ENCODE data around the gene HTT.

The HTT gene

DNA sequence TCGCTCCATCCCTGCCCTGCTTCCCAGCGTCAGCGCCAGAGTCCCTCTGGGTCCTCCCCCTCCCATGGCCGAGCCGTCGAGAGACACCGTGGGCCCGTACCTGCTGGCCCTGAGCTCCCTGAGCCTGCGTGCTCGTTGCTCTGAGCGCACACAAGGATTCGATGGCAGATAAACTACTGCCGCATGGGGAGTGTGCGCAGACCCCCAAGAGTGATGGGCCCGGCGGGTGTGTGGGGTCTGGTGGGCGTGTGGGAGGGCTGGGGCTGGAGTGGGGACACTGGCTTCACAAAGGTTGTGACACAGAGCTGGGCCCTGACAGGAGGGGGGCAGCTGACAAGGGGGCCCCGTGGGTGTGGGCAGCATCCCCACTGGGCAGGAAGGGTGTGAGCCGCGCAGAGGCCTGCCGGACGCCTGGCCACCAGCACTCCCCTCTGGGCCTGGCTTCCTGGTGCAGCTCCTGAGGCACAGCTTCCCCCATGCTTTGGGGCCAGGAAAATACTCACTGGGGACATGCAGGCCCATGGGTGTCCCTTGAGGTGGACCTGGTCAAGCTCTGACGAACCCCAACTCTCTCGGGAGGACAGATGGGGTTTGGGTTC, 213.6 kb downstream of the HTT start:
- no peak overlapping the region for H3K4me3 ChIP-seq (ENCODE audit: low read depth, low read length)
- DNase-seq, result no peak
- H3K27me3 ChIP-seq, result no peaks in the 10 kb centered on the region
- H3K9me3 ChIP-seq, result no peaks in the 10 kb centered on the region
- H3K4me1 ChIP-seq, result no peaks in the 10 kb centered on the region
- TF ChIP-seq, protein P1, sequence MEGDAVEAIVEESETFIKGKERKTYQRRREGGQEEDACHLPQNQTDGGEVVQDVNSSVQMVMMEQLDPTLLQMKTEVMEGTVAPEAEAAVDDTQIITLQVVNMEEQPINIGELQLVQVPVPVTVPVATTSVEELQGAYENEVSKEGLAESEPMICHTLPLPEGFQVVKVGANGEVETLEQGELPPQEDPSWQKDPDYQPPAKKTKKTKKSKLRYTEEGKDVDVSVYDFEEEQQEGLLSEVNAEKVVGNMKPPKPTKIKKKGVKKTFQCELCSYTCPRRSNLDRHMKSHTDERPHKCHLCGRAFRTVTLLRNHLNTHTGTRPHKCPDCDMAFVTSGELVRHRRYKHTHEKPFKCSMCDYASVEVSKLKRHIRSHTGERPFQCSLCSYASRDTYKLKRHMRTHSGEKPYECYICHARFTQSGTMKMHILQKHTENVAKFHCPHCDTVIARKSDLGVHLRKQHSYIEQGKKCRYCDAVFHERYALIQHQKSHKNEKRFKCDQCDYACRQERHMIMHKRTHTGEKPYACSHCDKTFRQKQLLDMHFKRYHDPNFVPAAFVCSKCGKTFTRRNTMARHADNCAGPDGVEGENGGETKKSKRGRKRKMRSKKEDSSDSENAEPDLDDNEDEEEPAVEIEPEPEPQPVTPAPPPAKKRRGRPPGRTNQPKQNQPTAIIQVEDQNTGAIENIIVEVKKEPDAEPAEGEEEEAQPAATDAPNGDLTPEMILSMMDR (IDR thresholded peaks at IDR 0.05; ENCODE audit: low read depth, low read length), result no peak
- H3K36me3 ChIP-seq, result no peaks in the 10 kb centered on the region

DNA sequence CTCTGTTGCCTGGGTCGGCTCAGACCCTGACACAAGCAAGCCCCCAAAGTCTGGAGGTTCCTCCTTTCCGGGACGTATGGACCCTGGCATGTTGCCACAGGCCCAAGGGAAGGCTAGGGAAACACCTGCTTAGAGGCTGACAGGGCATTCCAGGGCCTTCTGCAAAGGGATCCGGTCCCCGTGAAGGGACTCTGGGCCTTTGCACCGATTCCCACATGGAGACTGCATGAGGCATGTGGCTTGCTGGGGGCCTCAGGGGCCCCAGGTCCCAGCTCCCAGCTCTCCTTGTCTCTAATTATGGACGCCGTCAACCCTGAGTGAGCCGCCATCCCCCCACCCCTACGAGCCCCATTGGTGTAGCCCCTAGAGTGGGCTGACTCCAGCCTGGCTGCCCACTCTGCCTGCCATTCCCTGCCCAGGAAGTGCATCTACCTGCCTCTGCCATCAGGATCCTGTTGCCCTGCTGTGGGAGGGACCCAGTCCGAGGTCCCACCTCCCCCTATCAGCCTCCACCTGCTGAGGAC, 214.2 kb downstream of the HTT start:
- H3K4me3 ChIP-seq (ENCODE audit: low read depth, low read length), result no peak overlapping the region
- H3K36me3 ChIP-seq, result no peaks in the 10 kb centered on the region
- no peaks in the 10 kb centered on the region for H3K9me3 ChIP-seq
- no peaks in the 10 kb centered on the region for H3K4me1 ChIP-seq
- H3K27me3 ChIP-seq, result no peaks in the 10 kb centered on the region
- no peak for DNase-seq
- TF ChIP-seq, protein P1 (IDR thresholded peaks at IDR 0.05; ENCODE audit: low read depth, low read length), result no peak

DNA sequence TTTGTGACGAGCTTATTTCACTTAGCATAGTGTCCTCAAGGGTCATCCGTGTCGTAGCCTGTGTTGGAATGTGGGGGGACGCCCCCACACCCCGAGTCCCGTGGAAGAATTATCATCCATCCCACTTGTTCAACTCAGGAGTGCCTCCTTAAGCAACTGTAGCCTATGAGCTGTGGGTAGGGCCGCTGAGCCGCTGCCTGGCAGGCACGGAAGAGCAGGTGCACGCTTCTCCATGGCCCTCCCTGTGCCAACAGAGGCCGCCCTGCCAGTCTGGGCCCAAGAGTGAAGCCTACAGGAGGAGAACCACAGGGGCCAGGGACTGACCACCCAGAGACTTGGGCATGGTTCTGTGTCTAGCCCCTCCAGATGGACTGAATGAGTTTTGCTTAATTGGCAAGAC, 216.0 kb downstream of the HTT start:
- no peaks in the 10 kb centered on the region for H3K9me3 ChIP-seq
- no peaks in the 10 kb centered on the region for H3K4me1 ChIP-seq
- TF ChIP-seq, protein P1 (IDR thresholded peaks at IDR 0.05; ENCODE audit: low read depth, low read length), result no peak
- no peak for DNase-seq
- H3K27me3 ChIP-seq, result no peaks in the 10 kb centered on the region
- H3K4me3 ChIP-seq (ENCODE audit: low read depth, low read length), result no peak overlapping the region
- H3K36me3 ChIP-seq, result no peaks in the 10 kb centered on the region

DNA sequence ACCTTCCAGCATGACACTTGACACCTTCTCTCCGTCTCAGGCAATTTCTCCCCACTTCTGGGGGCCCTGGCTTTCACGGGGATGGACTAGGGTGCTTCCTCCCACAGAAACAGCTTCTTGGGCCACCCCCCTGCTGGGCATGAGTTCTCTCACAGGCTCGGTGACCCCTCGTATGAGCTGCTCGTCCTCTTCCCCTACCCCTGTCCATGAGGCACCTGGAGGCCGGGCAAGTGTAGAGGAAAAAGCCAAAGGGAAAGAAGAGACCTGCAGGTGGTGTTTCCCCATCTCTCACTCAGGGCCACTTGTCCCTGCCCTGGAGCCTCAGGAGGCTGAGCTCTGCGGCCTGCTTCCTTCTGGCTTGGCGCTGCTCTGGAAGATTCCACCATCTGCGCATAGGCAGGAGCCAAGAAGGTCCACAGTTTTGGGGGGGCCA, 216.4 kb downstream of the HTT start:
- no peaks in the 10 kb centered on the region for H3K36me3 ChIP-seq
- no peak for DNase-seq
- H3K27me3 ChIP-seq, result no peaks in the 10 kb centered on the region
- H3K4me3 ChIP-seq (ENCODE audit: low read depth, low read length), result no peak overlapping the region
- TF ChIP-seq, protein P1 (IDR thresholded peaks at IDR 0.05; ENCODE audit: low read depth, low read length), result no peak
- no peaks in the 10 kb centered on the region for H3K9me3 ChIP-seq
- no peaks in the 10 kb centered on the region for H3K4me1 ChIP-seq

DNA sequence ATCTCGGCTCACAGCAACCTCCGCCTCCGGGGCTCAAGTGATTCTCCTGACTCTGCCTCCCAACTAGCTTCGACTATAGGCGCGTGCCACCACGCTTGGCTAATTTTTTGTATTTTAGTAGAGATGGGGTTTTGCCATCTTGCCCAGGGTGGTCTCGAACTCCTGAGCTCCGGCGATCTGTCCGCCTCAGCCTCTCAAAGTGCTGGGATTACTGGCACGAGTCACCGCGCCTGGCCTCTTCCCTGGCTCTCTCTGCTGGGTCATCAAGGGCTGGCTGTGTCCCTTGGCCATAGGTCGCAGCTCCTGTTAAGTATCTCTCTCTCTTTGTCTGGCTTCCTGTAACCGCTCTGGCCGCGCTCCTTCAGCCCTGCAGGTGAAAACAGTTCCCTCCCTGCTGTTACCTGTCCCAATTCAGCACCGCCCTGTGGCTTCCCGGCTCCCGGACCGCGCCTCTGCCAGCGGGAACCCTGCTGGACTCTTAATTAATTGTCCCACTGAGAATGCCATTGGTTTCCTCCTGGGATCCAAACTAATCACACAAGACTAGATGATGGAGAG, 217.0 kb downstream of the HTT start:
- H3K36me3 ChIP-seq, result no peaks in the 10 kb centered on the region
- H3K4me3 ChIP-seq (ENCODE audit: low read depth, low read length), result peak overlapping the region; percentile 80
- no peaks in the 10 kb centered on the region for H3K27me3 ChIP-seq
- TF ChIP-seq, protein P1 (IDR thresholded peaks at IDR 0.05; ENCODE audit: low read depth, low read length), result no peak
- no peaks in the 10 kb centered on the region for H3K4me1 ChIP-seq
- DNase-seq, result no peak
- H3K9me3 ChIP-seq, result no peaks in the 10 kb centered on the region

DNA sequence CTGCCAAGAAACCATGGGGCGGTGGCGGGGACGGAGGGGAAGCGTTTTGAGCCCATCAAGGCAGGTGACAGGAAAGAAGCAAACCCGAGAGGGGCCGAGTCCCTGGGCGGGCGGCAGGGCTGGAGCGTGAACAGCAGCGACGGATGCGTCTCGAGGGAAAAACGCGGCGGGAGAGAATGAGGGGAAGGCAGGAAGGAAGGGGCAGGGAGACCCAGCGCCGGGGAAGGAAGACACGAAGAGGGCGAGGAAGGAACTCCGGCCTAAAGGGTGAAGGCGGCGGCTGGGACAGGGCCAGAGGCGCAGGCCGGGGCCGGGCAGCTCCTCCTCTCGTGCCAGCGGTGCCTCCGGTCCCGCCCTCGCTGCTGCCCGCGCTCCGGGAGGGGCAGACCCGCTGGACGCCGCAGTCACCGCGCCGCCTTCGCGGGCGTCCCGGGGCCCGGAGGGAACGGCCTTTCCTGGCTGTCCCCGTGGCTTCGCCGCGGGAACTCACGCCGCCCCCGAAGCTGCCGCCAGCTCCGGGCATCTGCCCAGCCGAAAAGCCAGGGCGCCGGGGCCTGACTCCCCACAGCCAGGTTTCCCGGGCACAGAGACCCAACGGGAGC, 217.6 kb downstream of the HTT start:
- Histone ChIP-seq H3K4me3 (ENCODE audit: low read depth, low read length) (peak overlapping the region; percentile 80), H3K9me3 (no peaks in the 10 kb centered on the region), H3K4me1 (no peaks in the 10 kb centered on the region), H3K27me3 (no peaks in the 10 kb centered on the region), H3K36me3 (no peaks in the 10 kb centered on the region)
- TF ChIP-seq, protein P1 (IDR thresholded peaks at IDR 0.05; ENCODE audit: low read depth, low read length), result no peak
- peak; percentile 60 for DNase-seq
